GM19455 (cell line): ENCODE results near the gene C10orf143.
"Not testable (repeated sequence)": the region's sequence is repeated elsewhere in the genome, so short reads cannot be mapped to it uniquely, and the experiment has no call there.

Experiments used
- ATAC-seq: cut with Tn5 transposase; IDR thresholded peaks from one replicate; pipeline ENCODE4 v1.9.1; 2021; ENCODE audit not compliant: unreplicated experiment

Gene C10orf143

GRCh38 chr10:130037169-130037661 is 73.4 kb downstream of the C10orf143 start:
- ATAC-seq: no peak

DNA sequence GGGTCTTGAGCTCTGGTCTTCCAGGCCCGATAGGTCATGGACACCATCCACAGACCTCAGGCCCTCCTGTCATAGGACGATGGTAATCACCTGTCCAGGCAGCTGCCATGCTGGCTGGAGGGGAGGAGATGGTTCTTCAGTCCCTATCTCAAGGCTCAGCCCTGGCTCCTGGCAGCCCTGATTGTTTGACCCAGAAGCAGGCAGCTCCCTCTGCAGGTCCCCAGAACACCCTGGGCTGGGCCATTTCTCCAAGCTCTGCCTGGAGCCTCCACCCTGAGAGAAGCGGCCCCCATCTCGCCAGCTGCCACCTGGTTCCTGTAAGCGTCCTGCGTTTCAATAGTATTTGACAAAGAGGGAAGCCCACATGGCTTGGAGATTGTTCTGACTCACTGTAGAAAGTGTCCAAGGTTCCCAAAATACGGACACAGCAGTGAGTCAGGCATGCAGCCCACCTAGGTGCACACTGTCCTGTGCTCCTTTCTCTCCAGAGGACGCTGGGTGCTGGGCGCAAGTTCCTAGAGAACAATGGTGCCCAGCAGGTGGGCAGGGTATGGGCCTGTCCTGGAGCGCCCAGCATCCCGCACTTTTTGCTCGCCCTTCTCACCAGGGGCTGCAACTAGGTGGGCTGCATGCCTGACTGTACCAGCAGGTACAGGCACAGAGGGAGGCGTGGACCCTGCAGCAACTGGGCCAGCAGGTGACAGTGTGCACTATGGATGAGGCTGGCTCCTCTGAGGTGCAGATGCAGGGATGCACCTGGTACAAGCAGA is 74.1 kb downstream of the C10orf143 start:
- ATAC-seq: no peak

- ATAC-seq: no peak
These were observed 81.4 kb downstream of the C10orf143 start for GRCh38 chr10:130029209-130029608.

DNA sequence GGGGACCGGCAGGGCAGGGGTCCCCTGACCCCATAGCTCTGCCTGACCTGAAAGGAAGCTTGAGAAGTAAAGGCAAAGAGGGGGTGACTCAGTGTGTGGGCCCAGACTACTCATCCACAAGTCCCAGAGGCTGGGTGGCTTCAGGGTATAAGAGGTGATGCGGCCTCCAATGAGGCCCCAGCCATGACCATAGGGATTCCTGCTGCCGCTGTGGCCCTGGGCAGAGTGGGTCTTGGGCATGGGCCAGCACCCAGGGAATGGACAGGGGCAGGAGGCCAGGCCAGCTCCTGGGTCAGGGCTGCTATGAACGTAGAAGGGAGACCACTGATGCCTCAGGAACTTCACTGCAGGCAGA is 82.2 kb downstream of the C10orf143 start:
- no peak for ATAC-seq

DNA sequence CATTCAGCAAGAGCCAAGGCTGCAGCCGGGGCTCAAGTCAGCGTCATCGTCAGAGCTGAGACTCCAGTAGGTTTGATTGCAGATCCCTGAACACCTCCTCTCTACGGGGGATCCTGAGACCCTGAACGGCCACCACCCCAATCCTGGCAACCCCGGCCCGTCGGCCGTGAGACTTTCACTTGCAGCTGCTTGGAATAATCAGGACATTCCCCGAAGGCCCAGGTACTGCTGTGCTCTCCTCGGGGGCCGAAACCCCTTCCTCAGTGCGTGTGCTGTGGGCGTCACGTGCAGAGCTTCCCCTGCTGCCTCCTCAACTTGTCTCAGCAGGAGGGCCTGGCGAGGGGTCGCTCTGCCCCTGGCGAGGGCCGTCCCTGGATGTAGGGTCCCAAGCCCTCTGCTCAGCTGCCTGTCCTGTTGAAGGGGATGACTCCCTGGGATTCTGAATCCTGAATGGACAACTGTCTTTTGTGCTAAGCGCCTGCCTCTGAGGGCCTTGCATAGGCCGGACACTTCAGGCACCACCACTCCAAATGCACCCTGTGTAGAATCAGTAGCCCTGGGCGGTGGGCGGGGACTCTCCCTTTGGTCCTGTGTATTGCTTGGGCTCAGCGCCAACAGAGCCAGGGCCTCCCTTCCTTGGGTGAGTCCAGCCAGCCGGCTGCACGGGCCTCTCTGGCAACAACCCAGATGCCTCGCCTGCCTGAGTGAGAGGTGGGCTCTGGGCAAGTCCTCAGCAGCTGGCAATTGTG is 82.7 kb downstream of the C10orf143 start:
- ATAC-seq: no peak

- ATAC-seq: no peak
These were observed 83.8 kb downstream of the C10orf143 start for GRCh38 chr10:130026670-130027456.

- ATAC-seq: no peak
These were observed 84.7 kb downstream of the C10orf143 start for GRCh38 chr10:130025811-130026485.

DNA sequence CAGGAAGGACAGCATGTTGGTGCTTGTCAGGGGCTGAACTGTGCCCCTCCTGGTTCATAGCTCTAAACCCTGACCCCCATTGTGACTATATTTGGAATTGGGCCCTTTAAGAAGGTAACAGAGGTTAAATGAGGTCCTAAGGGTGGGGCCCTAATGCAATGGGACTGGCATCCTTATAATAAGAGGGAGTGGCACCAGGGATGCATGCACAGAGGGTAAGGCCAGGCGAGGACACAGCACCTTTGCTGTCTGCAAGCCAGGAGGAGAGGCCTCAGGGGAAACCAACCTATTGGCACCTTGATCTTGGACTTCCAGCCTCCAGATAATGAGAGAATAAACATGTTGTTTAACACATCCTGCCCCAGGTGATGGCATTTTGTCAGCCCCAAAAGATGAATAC is 85.3 kb downstream of the C10orf143 start:
- ATAC-seq: no peak

- no peak for ATAC-seq
These were observed 85.8 kb downstream of the C10orf143 start for GRCh38 chr10:130024779-130025325.

- ATAC-seq: not testable (repeated sequence)
These were observed 86.3 kb downstream of the C10orf143 start for GRCh38 chr10:130024326-130024725.

GRCh38 chr10:130023454-130024230 is 87.0 kb downstream of the C10orf143 start:
- ATAC-seq: no peak

GRCh38 chr10:130022511-130023299 is 87.9 kb downstream of the C10orf143 start:
- ATAC-seq: no peak

DNA sequence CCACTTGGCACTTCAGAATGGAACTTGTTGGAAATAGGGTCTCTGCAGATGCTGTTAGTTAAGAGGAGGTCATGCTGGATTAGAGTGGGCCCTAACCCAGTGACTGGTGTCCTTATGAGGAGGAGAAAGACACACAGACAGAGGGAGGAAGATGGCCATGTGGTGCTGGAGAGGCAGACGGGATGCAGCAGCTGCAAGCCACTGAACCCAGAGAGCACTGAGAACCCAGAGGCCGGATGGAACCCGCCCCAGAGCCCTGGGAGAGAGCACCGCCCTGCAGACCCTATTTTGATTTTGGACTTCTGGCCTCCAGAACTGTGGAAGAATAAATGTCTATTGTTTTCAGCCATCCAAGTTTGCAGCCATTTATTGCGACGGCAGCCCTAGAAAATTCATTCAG is 88.5 kb downstream of the C10orf143 start:
- ATAC-seq: no peak

DNA sequence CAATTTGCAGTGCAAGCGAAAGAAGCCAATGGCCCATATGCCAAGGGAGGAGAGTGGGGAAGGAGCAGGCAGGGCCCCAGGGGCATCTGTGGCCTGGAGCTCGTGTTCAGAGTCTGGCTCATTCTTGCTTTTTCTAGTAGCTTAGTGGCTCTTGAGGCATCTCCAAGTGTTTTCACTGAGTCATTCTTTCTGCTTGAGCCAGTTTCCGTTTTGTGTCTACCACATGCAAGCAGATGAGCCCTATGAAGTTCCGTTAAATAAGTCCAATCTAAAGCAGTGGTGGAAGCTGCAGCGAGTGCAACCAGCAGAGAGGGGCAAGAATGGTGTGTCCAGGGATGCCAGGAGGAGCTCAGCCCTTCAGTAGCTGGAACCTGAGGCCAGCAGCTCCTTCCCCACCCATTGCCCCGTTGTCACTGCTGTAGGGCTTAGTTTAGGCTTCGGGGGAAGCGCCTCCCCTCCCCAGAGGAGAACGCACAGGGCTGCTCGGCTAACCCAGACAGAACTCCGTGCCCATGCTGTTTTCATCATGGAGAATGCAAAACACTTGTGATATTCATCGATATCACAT is 89.2 kb downstream of the C10orf143 start:
- ATAC-seq: no peak

GRCh38 chr10:130020651-130021382 is 89.8 kb downstream of the C10orf143 start:
- ATAC-seq: no peak

DNA sequence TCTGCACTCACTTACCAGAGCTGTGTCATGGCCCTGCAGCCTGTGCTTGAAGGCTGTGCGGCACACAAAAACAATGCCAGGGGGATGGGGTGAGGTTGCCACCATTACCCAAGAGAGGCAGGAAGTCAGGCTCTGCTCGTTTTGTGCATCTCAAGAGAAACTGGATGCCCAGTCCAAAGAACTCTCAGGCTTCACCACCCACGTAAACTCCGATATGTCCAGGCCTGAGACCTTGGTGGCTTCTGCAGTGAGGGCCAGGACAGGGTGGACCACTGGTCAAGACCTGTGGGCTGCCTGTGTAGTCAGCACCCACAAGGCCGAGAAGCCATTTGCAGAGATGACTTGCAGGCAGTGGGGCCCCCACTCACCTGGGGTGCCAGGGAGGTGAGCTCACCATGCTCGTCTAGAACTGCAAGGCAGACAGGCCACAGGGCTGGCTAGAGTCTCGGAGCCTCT is 91.9 kb downstream of the C10orf143 start:
- no peak for ATAC-seq

GRCh38 chr10:130018265-130018664 is 92.4 kb downstream of the C10orf143 start:
- ATAC-seq: no peak

DNA sequence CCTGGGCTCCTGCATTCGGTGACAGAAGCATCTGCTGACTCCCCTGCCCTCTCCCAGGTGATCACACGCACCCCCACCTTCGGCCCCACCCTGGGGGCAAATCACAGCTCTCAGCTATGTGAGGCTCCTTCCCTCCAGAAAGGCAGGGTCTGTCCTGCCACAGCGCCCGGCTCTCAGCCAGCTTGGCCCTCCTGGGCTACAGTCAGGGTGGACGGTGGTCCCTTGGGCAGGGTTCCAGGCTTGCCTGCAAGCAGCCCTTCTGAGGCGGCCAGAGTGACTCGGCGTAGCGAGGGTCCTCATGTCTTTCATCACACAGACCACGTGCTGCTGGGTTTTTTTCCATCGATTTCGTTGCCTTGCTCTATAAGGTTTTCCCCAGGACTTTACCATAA is 93.0 kb downstream of the C10orf143 start:
- no peak for ATAC-seq
